CD4-positive, alpha-beta memory T cell (primary cell): ENCODE measurements around the gene ITPR2. TPM values are rescaled to one million over a fixed set of nuclear protein-coding genes. Genes with fewer than 3 reads are reported as not detected.
A peak's percentile ranks its signal among the peaks of the same experiment; 100 is the strongest.

ENCODE experiments used
- CTCF ChIA-PET: fragments of 350-600 bp; sonication (Branson Sonifier 250); formaldehyde crosslinking; loops from one replicate; lab custom pipeline; 2021; ENCODE audit warnings: inconsistent platforms; ENCODE audit not compliant: partially characterized antibody; lab: Charles Lee
- POLR2A ChIA-PET: fragments of 350-600 bp; sonication (Branson Sonifier 250); formaldehyde crosslinking; loops from one replicate; lab custom pipeline; 2021; ENCODE audit not compliant: partially characterized antibody; lab: Charles Lee
- DNase-seq, 5 donors: peaks; one replicate each; pipeline versions ENCODE4 v3.0.0 to v3.0.0-alpha.2; 2020 to 2022; ENCODE audit warnings: mixed read lengths in 1 of 5
- H3K27ac ChIP-seq: one replicate; pipeline ENCODE4 v1.7.0; 2013; ENCODE audit warnings: low read depth, low read length
- H3K27me3 ChIP-seq: 2 replicates; pipeline ENCODE4 v1.7.0; 2013; ENCODE audit warnings: mild to moderate bottlenecking, low read length, moderate library complexity; ENCODE audit not compliant: insufficient read depth
- H3K36me3 ChIP-seq: 2 replicates; pipeline ENCODE4 v1.7.0; 2013; ENCODE audit warnings: mild to moderate bottlenecking, low read length, moderate library complexity; ENCODE audit not compliant: insufficient read depth
- H3K4me1 ChIP-seq: 2 replicates; pipeline ENCODE4 v1.7.0; 2013; ENCODE audit warnings: mild to moderate bottlenecking, low read length, moderate library complexity; ENCODE audit not compliant: insufficient read depth
- H3K4me3 ChIP-seq, 2 donors: one replicate each; pipeline ENCODE4 v1.7.0; 2013; ENCODE audit warnings: low read length in 2 of 2, mild to moderate bottlenecking in 1 of 2
- H3K9me3 ChIP-seq, 2 donors: one replicate each; pipeline ENCODE4 v1.7.0; 2013; ENCODE audit warnings: low read length in 2 of 2, control low read depth in 1 of 2; ENCODE audit not compliant: control insufficient read depth in 1 of 2
- H3K27ac Mint-ChIP-seq, 7 donors: one replicate each; pipeline ENCODE4 v1.8.0; 2020 to 2021; ENCODE audit warnings: mixed read lengths in 7 of 7, mild to moderate bottlenecking in 6 of 7, inconsistent platforms in 3 of 7, moderate library complexity in 3 of 7
- H3K27me3 Mint-ChIP-seq, 2 donors: one replicate each; pipeline ENCODE4 v1.8.0; 2020 to 2021; ENCODE audit warnings: mixed read lengths in 2 of 2
- H3K36me3 Mint-ChIP-seq, 2 donors: one replicate each; pipeline ENCODE4 v1.8.0; 2020 to 2021; ENCODE audit warnings: mixed read lengths in 2 of 2, inconsistent platforms in 1 of 2, mild to moderate bottlenecking in 1 of 2
- H3K4me1 Mint-ChIP-seq, 4 donors: one replicate each; pipeline ENCODE4 v1.8.0; 2020 to 2021; ENCODE audit warnings: mixed read lengths in 4 of 4, mild to moderate bottlenecking in 1 of 4
- H3K4me3 Mint-ChIP-seq, 8 donors: one replicate each; pipeline ENCODE4 v1.8.0; 2020 to 2021; ENCODE audit warnings: mixed read lengths in 8 of 8, mild to moderate bottlenecking in 7 of 8, moderate library complexity in 6 of 8, inconsistent platforms in 3 of 8
- H3K9me3 Mint-ChIP-seq, 8 donors: one replicate each; pipeline ENCODE4 v1.8.0; 2020 to 2021; ENCODE audit warnings: mixed read lengths in 8 of 8, mild to moderate bottlenecking in 5 of 8, inconsistent platforms in 3 of 8, moderate library complexity in 1 of 8
- intact Hi-C: fragments of 100-400 bp; cut with micrococcal nuclease; formaldehyde crosslinking; loops from one replicate; pipeline ENCODE4 v1.15.1; 2023
- polyA plus RNA-seq, 2 donors: library from polyadenylated mRNA; unstranded; fragments of 300-500 nt; fragmentation: Illumina TruSeq; gene quantifications; one replicate each; pipeline ENCODE4 v1.2.3, GENCODE V29; 2021
- total RNA-seq, 2 experiments: library from RNA; stranded (reverse); gene quantifications; one replicate each; pipeline ENCODE4 v1.2.3, GENCODE V29; 2021

Gene ITPR2
- total and polyA plus RNA-seq, 4 experiments from 2014 or later = 4.7 to 55.6 (median 34.1) TPM

- peaks cover 11 to 16% (median 12%) of the 10 kb centered on the region in 4 donors for H3K4me1 Mint-ChIP-seq
- H3K4me3 Mint-ChIP-seq = no peak overlapping the region
- H3K4me3 ChIP-seq = no peak overlapping the region
- peaks cover 3% of the 10 kb centered on the region for H3K36me3 ChIP-seq
- DNase-seq = no peak
- H3K27me3 Mint-ChIP-seq = no peaks in the 10 kb centered on the region
- peaks cover 8% of the 10 kb centered on the region for H3K4me1 ChIP-seq
- no peaks in the 10 kb centered on the region for H3K9me3 ChIP-seq
- H3K27me3 ChIP-seq = no peaks in the 10 kb centered on the region
- H3K36me3 Mint-ChIP-seq = peaks cover 38 to 48% of the 10 kb centered on the region in 2 donors
- intact Hi-C loops = no loop called here
- ChIA-PET POLR2A (no interaction called here), CTCF (no interaction called here)
- no peaks in the 10 kb centered on the region for H3K9me3 Mint-ChIP-seq
- no peak overlapping the region for H3K27ac Mint-ChIP-seq
- no peak overlapping the region for H3K27ac ChIP-seq
These were observed 252.4 kb downstream of the ITPR2 start for GRCh38 chr12:26580619-26581018.

GRCh38 chr12:26576266-26576665 is 256.7 kb downstream of the ITPR2 start:
- Histone ChIP-seq H3K36me3 (peaks cover 3% of the 10 kb centered on the region), H3K4me1 (peaks cover 8% of the 10 kb centered on the region), H3K27me3 (no peaks in the 10 kb centered on the region), H3K4me3 (no peak overlapping the region), H3K9me3 (no peaks in the 10 kb centered on the region), H3K27ac (no peak overlapping the region)
- Mint-ChIP-seq H3K4me3 (peak overlapping the region in 2 of 8 donors; percentile 9 to 52), H3K9me3 (no peaks in the 10 kb centered on the region), H3K36me3 (peaks cover 64 to 75% of the 10 kb centered on the region in 2 donors), H3K4me1 (peaks cover 12 to 17% (median 15%) of the 10 kb centered on the region in 4 donors), H3K27me3 (no peaks in the 10 kb centered on the region), H3K27ac (peak overlapping the region in 3 of 7 donors; percentile 16 to 62 (median 50))
- DNase-seq = no peak
- intact Hi-C loops = no loop called here
- CTCF ChIA-PET = no interaction called here
- POLR2A ChIA-PET = no interaction called here

- CTCF ChIA-PET = no interaction called here
- peaks cover 53 to 62% of the 10 kb centered on the region in 2 donors for H3K36me3 Mint-ChIP-seq
These were observed 259.6 kb downstream of the ITPR2 start for GRCh38 chr12:26573225-26573909.

GRCh38 chr12:26572137-26572536 is 260.9 kb downstream of the ITPR2 start:
- H3K4me1 Mint-ChIP-seq = peaks cover 8 to 17% (median 12%) of the 10 kb centered on the region in 4 donors
- H3K9me3 Mint-ChIP-seq = no peaks in the 10 kb centered on the region
- POLR2A ChIA-PET = no interaction called here
- H3K4me3 Mint-ChIP-seq = no peak overlapping the region
- H3K4me1 ChIP-seq = peaks cover 8% of the 10 kb centered on the region
- no peaks in the 10 kb centered on the region for H3K9me3 ChIP-seq
- no peak overlapping the region for H3K4me3 ChIP-seq
- no peak overlapping the region for H3K27ac ChIP-seq
- DNase-seq = no peak
- no peaks in the 10 kb centered on the region for H3K27me3 Mint-ChIP-seq
- H3K27ac Mint-ChIP-seq = no peak overlapping the region
- intact Hi-C loops = no loop called here
- CTCF ChIA-PET = no interaction called here
- H3K36me3 Mint-ChIP-seq = peaks cover 49 to 56% of the 10 kb centered on the region in 2 donors
- H3K36me3 ChIP-seq = no peaks in the 10 kb centered on the region
- H3K27me3 ChIP-seq = no peaks in the 10 kb centered on the region

More at GRCh38 chr12:26573225-26573909, 259.6 kb downstream of the ITPR2 start:
- no peaks in the 10 kb centered on the region for H3K27me3 Mint-ChIP-seq
- H3K27ac Mint-ChIP-seq = peak overlapping the region in 1 of 7 donors; percentile 3
- Histone ChIP-seq H3K27ac (no peak overlapping the region), H3K4me1 (peaks cover 8% of the 10 kb centered on the region), H3K4me3 (no peak overlapping the region), H3K27me3 (no peaks in the 10 kb centered on the region), H3K9me3 (no peaks in the 10 kb centered on the region), H3K36me3 (peaks cover 3% of the 10 kb centered on the region)
- DNase-seq = no peak
- no peak overlapping the region for H3K4me3 Mint-ChIP-seq
- POLR2A ChIA-PET = no interaction called here
- H3K9me3 Mint-ChIP-seq = no peaks in the 10 kb centered on the region
- intact Hi-C loops = no loop called here
- H3K4me1 Mint-ChIP-seq = peaks cover 11 to 17% (median 15%) of the 10 kb centered on the region in 4 donors

GRCh38 chr12:26571560-26571959 is 261.4 kb downstream of the ITPR2 start:
- no peaks in the 10 kb centered on the region for H3K9me3 Mint-ChIP-seq
- CTCF ChIA-PET = no interaction called here
- Histone ChIP-seq H3K9me3 (no peaks in the 10 kb centered on the region), H3K4me3 (no peak overlapping the region), H3K4me1 (peaks cover 3% of the 10 kb centered on the region), H3K27me3 (no peaks in the 10 kb centered on the region), H3K36me3 (no peaks in the 10 kb centered on the region), H3K27ac (no peak overlapping the region)
- no peak overlapping the region for H3K27ac Mint-ChIP-seq
- intact Hi-C loops = no loop called here
- no peak overlapping the region for H3K4me3 Mint-ChIP-seq
- peaks cover 45 to 58% of the 10 kb centered on the region in 2 donors for H3K36me3 Mint-ChIP-seq
- no peak for DNase-seq
- peaks cover 4 to 11% (median 6%) of the 10 kb centered on the region in 4 donors for H3K4me1 Mint-ChIP-seq
- POLR2A ChIA-PET = no interaction called here
- H3K27me3 Mint-ChIP-seq = no peaks in the 10 kb centered on the region

- Histone ChIP-seq H3K27me3 (no peaks in the 10 kb centered on the region), H3K9me3 (no peaks in the 10 kb centered on the region), H3K4me1 (no peaks in the 10 kb centered on the region), H3K27ac (no peak overlapping the region), H3K36me3 (no peaks in the 10 kb centered on the region), H3K4me3 (no peak overlapping the region)
- intact Hi-C loops = no loop called here
- ChIA-PET CTCF (no interaction called here), POLR2A (no interaction called here)
- DNase-seq = no peak
- peaks cover 0 to 2% (median 0%) of the 10 kb centered on the region in 8 donors for H3K9me3 Mint-ChIP-seq
- H3K4me3 Mint-ChIP-seq = no peak overlapping the region
- peaks cover 0 to 2% (median 0%) of the 10 kb centered on the region in 4 donors for H3K4me1 Mint-ChIP-seq
- H3K27me3 Mint-ChIP-seq = no peaks in the 10 kb centered on the region
- H3K36me3 Mint-ChIP-seq = peaks cover 38 to 54% of the 10 kb centered on the region in 2 donors
- no peak overlapping the region for H3K27ac Mint-ChIP-seq
These were observed 265.9 kb downstream of the ITPR2 start for GRCh38 chr12:26567126-26567525.

GRCh38 chr12:26566675-26567074 is 266.3 kb downstream of the ITPR2 start:
- CTCF ChIA-PET = no interaction called here
- Mint-ChIP-seq H3K4me1 (peaks cover 0 to 2% (median 0%) of the 10 kb centered on the region in 4 donors), H3K36me3 (peaks cover 39 to 59% of the 10 kb centered on the region in 2 donors), H3K27me3 (no peaks in the 10 kb centered on the region), H3K9me3 (peaks cover 0 to 2% (median 0%) of the 10 kb centered on the region in 8 donors), H3K27ac (no peak overlapping the region), H3K4me3 (no peak overlapping the region)
- intact Hi-C loops = no loop called here
- POLR2A ChIA-PET = no interaction called here
- DNase-seq = no peak
- no peak overlapping the region for H3K27ac ChIP-seq
- no peaks in the 10 kb centered on the region for H3K27me3 ChIP-seq
- no peaks in the 10 kb centered on the region for H3K36me3 ChIP-seq
- no peaks in the 10 kb centered on the region for H3K9me3 ChIP-seq
- no peaks in the 10 kb centered on the region for H3K4me1 ChIP-seq
- H3K4me3 ChIP-seq = no peak overlapping the region
